ENCODE measurements around the gene PARP9.
A peak's percentile ranks its signal among the peaks of the same experiment; 100 is the strongest.

Gene PARP9

DNA sequence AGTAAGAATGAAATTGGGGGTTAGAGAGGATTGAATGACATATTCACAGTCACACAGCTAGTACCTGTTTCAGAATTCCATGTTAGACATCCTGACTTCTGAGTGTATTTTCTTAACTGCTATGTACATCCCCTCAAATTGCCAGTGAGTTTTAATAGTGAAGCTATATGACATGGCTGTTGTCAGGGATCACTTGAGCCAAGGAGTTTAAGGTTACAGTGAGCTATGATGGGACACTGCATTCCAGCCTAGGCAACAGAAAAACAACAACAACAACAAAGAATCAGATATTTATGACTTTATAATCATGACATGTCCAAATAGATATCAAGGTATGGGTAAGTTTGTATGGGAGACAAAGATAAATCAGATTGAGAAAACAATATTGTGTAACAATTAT, 29.9 kb upstream of the PARP9 start:
- H3K36me3 ChIP-seq (ENCODE audit: insufficient read depth, low read length): no peaks in the 10 kb centered on the region
- H2AFZ ChIP-seq (ENCODE audit: low read length): no peak overlapping the region
- peaks cover 10% of the 10 kb centered on the region for H3K4me1 ChIP-seq (ENCODE audit: insufficient read depth, low read length, severe bottlenecking)
- H4K20me1 ChIP-seq (ENCODE audit: insufficient read depth, low read length): no peaks in the 10 kb centered on the region
- H3F3A ChIP-seq (ENCODE audit: insufficient read depth, low read length): no peaks in the 10 kb centered on the region
- no peaks in the 10 kb centered on the region for H3K9me3 ChIP-seq (ENCODE audit: low read length)
- no peaks in the 10 kb centered on the region for H3K9me2 ChIP-seq (ENCODE audit: low read depth, low read length)
- H3K4me3 ChIP-seq (ENCODE audit: low read depth, low read length, poor library complexity, severe bottlenecking): no peak overlapping the region
- no peaks in the 10 kb centered on the region for H3K79me2 ChIP-seq (ENCODE audit: insufficient read depth, low read length)
- H3K27ac ChIP-seq (ENCODE audit: low read depth, low read length, poor library complexity, severe bottlenecking): no peak overlapping the region
- H3K4me2 ChIP-seq (ENCODE audit: low read length): no peak overlapping the region
- TF ChIP-seq, protein P1, sequence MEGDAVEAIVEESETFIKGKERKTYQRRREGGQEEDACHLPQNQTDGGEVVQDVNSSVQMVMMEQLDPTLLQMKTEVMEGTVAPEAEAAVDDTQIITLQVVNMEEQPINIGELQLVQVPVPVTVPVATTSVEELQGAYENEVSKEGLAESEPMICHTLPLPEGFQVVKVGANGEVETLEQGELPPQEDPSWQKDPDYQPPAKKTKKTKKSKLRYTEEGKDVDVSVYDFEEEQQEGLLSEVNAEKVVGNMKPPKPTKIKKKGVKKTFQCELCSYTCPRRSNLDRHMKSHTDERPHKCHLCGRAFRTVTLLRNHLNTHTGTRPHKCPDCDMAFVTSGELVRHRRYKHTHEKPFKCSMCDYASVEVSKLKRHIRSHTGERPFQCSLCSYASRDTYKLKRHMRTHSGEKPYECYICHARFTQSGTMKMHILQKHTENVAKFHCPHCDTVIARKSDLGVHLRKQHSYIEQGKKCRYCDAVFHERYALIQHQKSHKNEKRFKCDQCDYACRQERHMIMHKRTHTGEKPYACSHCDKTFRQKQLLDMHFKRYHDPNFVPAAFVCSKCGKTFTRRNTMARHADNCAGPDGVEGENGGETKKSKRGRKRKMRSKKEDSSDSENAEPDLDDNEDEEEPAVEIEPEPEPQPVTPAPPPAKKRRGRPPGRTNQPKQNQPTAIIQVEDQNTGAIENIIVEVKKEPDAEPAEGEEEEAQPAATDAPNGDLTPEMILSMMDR (IDR thresholded peaks at IDR 0.05; ENCODE audit: low read length): no peak
- TF ChIP-seq EZH2 (IDR thresholded peaks at IDR 0.05; ENCODE audit: borderline replicate concordance, low read length): no peak
- H3K9ac ChIP-seq (ENCODE audit: low read length): no peak overlapping the region
- H3K27me3 ChIP-seq (ENCODE audit: insufficient read depth, low read length): no peaks in the 10 kb centered on the region

- no peaks in the 10 kb centered on the region for H3K79me2 ChIP-seq (ENCODE audit: insufficient read depth, low read length)
- peaks cover 12% of the 10 kb centered on the region for H3K4me1 ChIP-seq (ENCODE audit: insufficient read depth, low read length, severe bottlenecking)
- no peak overlapping the region for H3K9ac ChIP-seq (ENCODE audit: low read length)
Observed at GRCh38 chr3:122590610-122591009, 26.5 kb upstream of the PARP9 start.

GRCh38 chr3:122589297-122589696, 25.2 kb upstream of the PARP9 start:
- Histone ChIP-seq H3F3A (ENCODE audit: insufficient read depth, low read length) (no peaks in the 10 kb centered on the region), H3K4me3 (ENCODE audit: low read depth, low read length, poor library complexity, severe bottlenecking) (no peak overlapping the region), H3K9ac (ENCODE audit: low read length) (no peak overlapping the region), H3K9me2 (ENCODE audit: low read depth, low read length) (no peaks in the 10 kb centered on the region; the same call in 1 of the 2 replicates), H3K9me3 (ENCODE audit: low read length) (no peaks in the 10 kb centered on the region), H3K79me2 (ENCODE audit: insufficient read depth, low read length) (no peaks in the 10 kb centered on the region), H4K20me1 (ENCODE audit: insufficient read depth, low read length) (no peaks in the 10 kb centered on the region), H3K36me3 (ENCODE audit: insufficient read depth, low read length) (no peaks in the 10 kb centered on the region), H3K27ac (ENCODE audit: low read depth, low read length, poor library complexity, severe bottlenecking) (peak overlapping the region; percentile 41), H3K4me2 (ENCODE audit: low read length) (no peak overlapping the region; the same call in 1 of the 2 replicates), H3K4me1 (ENCODE audit: insufficient read depth, low read length, severe bottlenecking) (peaks cover 12% of the 10 kb centered on the region), H2AFZ (ENCODE audit: low read length) (no peak overlapping the region), H3K27me3 (ENCODE audit: insufficient read depth, low read length) (no peaks in the 10 kb centered on the region)
- TF ChIP-seq, protein P1 (IDR thresholded peaks at IDR 0.05; ENCODE audit: low read length): no peak
- TF ChIP-seq EZH2 (IDR thresholded peaks at IDR 0.05; ENCODE audit: borderline replicate concordance, low read length): no peak

More at GRCh38 chr3:122590610-122591009, 26.5 kb upstream of the PARP9 start:
- Histone ChIP-seq H2AFZ (ENCODE audit: low read length) (no peak overlapping the region), H3K36me3 (ENCODE audit: insufficient read depth, low read length) (no peaks in the 10 kb centered on the region), H3K4me3 (ENCODE audit: low read depth, low read length, poor library complexity, severe bottlenecking) (no peak overlapping the region), H4K20me1 (ENCODE audit: insufficient read depth, low read length) (no peaks in the 10 kb centered on the region), H3F3A (ENCODE audit: insufficient read depth, low read length) (no peaks in the 10 kb centered on the region), H3K9me3 (ENCODE audit: low read length) (no peaks in the 10 kb centered on the region), H3K27ac (ENCODE audit: low read depth, low read length, poor library complexity, severe bottlenecking) (no peak overlapping the region), H3K4me2 (ENCODE audit: low read length) (no peak overlapping the region), H3K9me2 (ENCODE audit: low read depth, low read length) (no peaks in the 10 kb centered on the region; the same call in 1 of the 2 replicates), H3K27me3 (ENCODE audit: insufficient read depth, low read length) (no peaks in the 10 kb centered on the region)
- TF ChIP-seq, protein P1 (IDR thresholded peaks at IDR 0.05; ENCODE audit: low read length): no peak
- no peak for TF ChIP-seq EZH2 (IDR thresholded peaks at IDR 0.05; ENCODE audit: borderline replicate concordance, low read length)

Measured in OCI-LY1 (cell line).